Measurements from ENCODE around the gene LOXL1.

DNA sequence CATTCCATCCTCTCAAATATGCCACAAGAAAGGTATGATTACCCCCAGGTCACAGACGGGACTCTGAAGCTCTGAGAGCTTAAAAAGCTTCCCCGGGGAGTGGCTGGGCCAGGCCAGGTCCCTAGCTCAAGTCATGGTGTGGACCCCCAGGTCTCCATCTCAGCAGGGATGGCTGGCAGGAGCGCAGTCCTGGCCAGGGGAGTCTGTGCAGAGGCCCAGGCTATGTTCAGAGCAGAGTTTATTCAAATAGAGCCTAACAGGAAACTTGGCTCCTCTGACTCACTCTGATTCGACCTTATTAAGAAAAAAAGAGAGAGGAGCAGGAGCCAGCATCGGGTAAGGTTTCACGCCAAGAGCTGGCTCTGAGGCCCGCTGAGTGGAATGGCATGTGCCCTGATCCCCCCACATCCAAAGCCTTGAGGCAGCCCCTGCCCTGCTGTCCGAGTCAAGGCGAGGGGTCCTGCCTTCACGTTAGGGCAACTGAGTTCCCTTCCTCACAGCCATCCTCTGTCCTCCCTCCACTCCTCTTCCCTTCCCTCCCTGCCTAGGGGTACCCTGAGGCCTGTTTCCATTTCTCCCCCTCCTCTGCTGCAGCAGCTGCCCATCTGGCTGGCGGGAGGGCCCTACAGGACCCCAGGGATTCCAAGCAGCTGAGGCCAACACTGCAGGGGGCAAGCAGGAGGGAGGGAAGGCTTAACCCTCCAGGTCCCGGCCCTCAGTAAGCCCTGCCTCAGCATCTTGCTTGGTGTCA is 1.9 kb upstream of the LOXL1 start:
- TF ChIP-seq JUNB (IDR thresholded peaks at IDR 0.05) = no peak
- no peak for TF ChIP-seq MYC (IDR thresholded peaks at IDR 0.05; ENCODE audit: insufficient read depth, insufficient read length, insufficient replicate concordance, low read length, severe bottlenecking)
